SK-N-MC (cell line): ENCODE data around the gene NCAPD2.
A peak's percentile ranks its signal among the peaks of the same experiment; 100 is the strongest.

Experiments
- DNase-seq: peaks from one replicate; pipeline ENCODE4 v3.0.0-alpha.2; 2011; ENCODE audit warnings: low read depth, low spot score
- H3K27ac ChIP-seq: fragments of 200-600 bp; sonication (generic); 2 replicates; pipeline ENCODE4 v1.5.1; 2016; ENCODE audit warnings: mixed run types
- H3K36me3 ChIP-seq: fragments of 200-600 bp; sonication (generic); 2 replicates; pipeline ENCODE4 v1.6.1; 2017; ENCODE audit warnings: antibody characterized with exemption, low read length, mixed read lengths; ENCODE audit not compliant: insufficient read depth
- H3K4me3 ChIP-seq: fragments of 200-600 bp; sonication (generic); 2 replicates; pipeline ENCODE4 v1.5.1; 2016
- H3K9ac ChIP-seq: fragments of 200-600 bp; sonication (generic); 2 replicates; pipeline ENCODE4 v1.8.0; 2017; ENCODE audit warnings: mixed run types, mixed read lengths; ENCODE audit not compliant: insufficient read length
- H3K9me3 ChIP-seq: fragments of 200-600 bp; sonication (generic); 2 replicates; pipeline ENCODE4 v1.6.1; 2017; ENCODE audit warnings: low read depth, mild to moderate bottlenecking, antibody characterized with exemption, low read length, moderate library complexity, mixed read lengths
- EZH2 ChIP-seq: fragments of 200-600 bp; sonication (generic); IDR thresholded peaks from one replicate; pipeline ENCODE4 v1.6.1; 2017; ENCODE audit warnings: antibody characterized with exemption
- FOXP2 ChIP-seq: optimal IDR thresholded peaks from 2 replicates; pipeline ENCODE3; 2011; ENCODE audit warnings: mild to moderate bottlenecking, moderate library complexity; ENCODE audit not compliant: insufficient read depth; ENCODE audit errors: extremely low read length, control extremely low read depth
- POLR2AphosphoS5 ChIP-seq: IDR thresholded peaks from 2 replicates; pipeline ENCODE4 v1.6.1; 2012; ENCODE audit warnings: mild to moderate bottlenecking, low read depth, low read length, borderline replicate concordance

The NCAPD2 gene, protein sequence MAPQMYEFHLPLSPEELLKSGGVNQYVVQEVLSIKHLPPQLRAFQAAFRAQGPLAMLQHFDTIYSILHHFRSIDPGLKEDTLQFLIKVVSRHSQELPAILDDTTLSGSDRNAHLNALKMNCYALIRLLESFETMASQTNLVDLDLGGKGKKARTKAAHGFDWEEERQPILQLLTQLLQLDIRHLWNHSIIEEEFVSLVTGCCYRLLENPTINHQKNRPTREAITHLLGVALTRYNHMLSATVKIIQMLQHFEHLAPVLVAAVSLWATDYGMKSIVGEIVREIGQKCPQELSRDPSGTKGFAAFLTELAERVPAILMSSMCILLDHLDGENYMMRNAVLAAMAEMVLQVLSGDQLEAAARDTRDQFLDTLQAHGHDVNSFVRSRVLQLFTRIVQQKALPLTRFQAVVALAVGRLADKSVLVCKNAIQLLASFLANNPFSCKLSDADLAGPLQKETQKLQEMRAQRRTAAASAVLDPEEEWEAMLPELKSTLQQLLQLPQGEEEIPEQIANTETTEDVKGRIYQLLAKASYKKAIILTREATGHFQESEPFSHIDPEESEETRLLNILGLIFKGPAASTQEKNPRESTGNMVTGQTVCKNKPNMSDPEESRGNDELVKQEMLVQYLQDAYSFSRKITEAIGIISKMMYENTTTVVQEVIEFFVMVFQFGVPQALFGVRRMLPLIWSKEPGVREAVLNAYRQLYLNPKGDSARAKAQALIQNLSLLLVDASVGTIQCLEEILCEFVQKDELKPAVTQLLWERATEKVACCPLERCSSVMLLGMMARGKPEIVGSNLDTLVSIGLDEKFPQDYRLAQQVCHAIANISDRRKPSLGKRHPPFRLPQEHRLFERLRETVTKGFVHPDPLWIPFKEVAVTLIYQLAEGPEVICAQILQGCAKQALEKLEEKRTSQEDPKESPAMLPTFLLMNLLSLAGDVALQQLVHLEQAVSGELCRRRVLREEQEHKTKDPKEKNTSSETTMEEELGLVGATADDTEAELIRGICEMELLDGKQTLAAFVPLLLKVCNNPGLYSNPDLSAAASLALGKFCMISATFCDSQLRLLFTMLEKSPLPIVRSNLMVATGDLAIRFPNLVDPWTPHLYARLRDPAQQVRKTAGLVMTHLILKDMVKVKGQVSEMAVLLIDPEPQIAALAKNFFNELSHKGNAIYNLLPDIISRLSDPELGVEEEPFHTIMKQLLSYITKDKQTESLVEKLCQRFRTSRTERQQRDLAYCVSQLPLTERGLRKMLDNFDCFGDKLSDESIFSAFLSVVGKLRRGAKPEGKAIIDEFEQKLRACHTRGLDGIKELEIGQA (N-terminal part only)

DNA sequence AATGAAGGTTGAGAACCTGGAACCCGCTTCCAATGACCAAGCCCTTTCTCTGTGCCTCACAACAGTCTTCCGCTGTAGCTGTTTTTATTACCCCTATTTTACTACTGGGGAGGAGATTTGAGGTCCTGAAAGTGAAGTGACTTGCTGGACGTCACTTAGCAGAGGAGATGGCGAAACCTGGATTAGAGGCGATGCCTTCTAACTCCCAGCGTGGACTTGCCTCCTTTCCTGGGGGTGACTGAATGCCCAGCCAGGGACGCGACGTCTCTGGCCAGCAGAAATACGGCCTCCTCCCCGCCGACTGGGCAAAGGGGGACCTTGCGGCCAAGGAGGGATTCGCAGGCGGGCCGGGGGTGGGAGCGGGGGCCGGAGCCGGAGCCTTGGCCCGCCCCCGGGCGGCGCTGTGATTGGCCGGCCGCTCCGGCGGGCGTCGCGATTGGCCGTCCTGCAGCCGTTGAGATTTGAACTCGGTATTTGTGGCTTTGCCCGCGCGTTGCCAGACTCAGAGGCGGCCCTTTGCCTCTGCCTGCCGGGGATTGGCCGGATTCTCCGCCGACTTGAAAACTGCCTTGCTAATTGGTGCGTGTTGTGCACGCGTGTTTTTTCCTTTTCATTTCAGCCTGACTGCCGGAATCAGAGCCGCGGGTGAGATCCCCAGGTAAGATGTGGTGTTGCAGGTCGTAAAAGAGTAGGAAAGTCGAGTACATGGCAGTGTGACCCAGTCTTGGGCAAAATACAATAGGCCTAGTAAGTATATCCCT lies at the start of gene NCAPD2:
TSS of gene NCAPD2 (plus strand) at position 606 of the 761 bp plus-strand sequence. CDS start 997 bp downstream, outside the sequence.
- H3K9me3 ChIP-seq = no peaks in the 10 kb centered on the region
- H3K36me3 ChIP-seq = peaks cover 41% of the 10 kb centered on the region
- peak within 1 kb of the TSS; percentile 99 for H3K27ac ChIP-seq
- DNase-seq = peak; percentile 84
- H3K9ac ChIP-seq = peak within 1 kb of the TSS; percentile 99
- TF ChIP-seq EZH2 (no peak), FOXP2 (no peak), POLR2AphosphoS5 (peak; percentile 83)
- peak within 1 kb of the TSS; percentile 98 for H3K4me3 ChIP-seq

DNA sequence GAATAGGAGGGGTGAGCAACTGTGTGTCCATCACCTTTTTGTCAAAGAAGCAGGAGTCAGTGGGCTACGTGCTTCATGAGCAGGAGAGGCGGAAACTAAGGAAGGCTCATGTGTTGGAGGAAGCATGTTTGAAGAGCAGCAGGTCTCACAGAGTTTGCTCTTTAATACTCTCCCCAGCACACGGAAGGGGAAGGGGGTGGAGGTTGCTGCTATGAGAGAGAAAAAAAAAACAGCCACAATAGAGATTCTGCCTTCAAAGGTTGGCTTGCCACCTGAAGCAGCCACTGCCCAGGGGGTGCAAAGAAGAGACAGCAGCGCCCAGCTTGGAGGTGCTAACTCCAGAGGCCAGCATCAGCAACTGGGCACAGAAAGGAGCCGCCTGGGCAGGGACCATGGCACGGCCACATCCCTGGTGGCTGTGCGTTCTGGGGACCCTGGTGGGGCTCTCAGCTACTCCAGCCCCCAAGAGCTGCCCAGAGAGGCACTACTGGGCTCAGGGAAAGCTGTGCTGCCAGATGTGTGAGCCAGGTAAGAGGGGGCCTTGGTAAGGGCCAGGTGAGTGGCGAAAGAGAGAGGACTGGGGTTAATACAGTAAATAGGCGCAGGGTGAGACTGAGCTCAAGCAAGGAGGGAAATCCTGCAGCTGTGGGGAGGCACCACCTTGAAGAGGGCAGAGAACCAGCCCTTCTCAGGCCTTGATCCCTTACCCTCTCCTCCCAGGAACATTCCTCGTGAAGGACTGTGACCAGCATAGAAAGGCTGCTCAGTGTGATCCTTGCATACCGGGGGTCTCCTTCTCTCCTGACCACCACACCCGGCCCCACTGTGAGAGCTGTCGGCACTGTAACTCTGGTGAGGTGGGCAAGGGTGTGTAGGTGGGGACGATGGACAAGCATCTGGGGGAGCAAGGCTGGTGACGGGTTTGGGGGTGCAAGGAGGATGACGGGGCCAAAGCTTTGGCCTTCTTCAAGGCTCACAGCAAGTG lies 48.9 kb upstream of the NCAPD2 start, which contains the start of gene CD27:
TSS of gene CD27 (plus strand) at position 252 of the 985 bp plus-strand sequence. CDS start at position 393, 141 bp downstream.
- no peak within 1 kb of the TSS for H3K27ac ChIP-seq
- no peak within 1 kb of the TSS for H3K4me3 ChIP-seq
- no peak within 1 kb of the TSS for H3K9ac ChIP-seq
- H3K9me3 ChIP-seq = no peaks in the 10 kb centered on the region
- H3K36me3 ChIP-seq = no peaks in the 10 kb centered on the region
- no peak for DNase-seq
- TF ChIP-seq POLR2AphosphoS5 (no peak), EZH2 (no peak), FOXP2 (no peak)

DNA sequence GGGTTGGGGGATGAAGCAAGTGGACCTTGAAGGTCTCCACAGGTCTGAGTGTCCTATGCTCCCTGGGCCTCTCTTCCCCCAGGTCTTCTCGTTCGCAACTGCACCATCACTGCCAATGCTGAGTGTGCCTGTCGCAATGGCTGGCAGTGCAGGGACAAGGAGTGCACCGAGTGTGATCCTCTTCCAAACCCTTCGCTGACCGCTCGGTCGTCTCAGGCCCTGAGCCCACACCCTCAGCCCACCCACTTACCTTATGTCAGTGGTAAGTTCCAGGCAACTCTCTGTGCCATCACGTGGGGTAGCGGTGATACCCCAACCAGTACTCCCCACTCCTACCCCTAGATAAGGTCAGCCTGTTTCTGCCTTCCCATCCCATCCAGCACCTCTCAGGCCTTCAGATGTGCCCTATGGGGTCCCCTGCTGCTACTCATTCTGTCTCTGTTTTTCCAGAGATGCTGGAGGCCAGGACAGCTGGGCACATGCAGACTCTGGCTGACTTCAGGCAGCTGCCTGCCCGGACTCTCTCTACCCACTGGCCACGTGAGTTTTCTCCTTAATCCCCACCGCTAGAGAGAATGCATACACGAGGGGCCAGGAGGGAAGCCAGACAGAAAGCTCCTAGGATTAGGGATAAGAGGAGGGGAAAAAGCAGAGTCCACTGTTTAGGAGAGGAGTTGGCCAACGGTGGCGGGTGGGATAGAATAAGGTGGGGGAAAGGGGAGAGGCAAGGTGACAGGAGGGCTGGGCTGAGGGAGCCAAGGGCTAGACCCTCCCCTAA lies 43.6 kb upstream of the NCAPD2 start:
- Histone ChIP-seq H3K36me3 (no peaks in the 10 kb centered on the region), H3K9me3 (no peaks in the 10 kb centered on the region), H3K4me3 (no peak overlapping the region), H3K9ac (no peak overlapping the region), H3K27ac (no peak overlapping the region)
- no peak for TF ChIP-seq FOXP2
- no peak for TF ChIP-seq EZH2
- no peak for TF ChIP-seq POLR2AphosphoS5
- no peak for DNase-seq

DNA sequence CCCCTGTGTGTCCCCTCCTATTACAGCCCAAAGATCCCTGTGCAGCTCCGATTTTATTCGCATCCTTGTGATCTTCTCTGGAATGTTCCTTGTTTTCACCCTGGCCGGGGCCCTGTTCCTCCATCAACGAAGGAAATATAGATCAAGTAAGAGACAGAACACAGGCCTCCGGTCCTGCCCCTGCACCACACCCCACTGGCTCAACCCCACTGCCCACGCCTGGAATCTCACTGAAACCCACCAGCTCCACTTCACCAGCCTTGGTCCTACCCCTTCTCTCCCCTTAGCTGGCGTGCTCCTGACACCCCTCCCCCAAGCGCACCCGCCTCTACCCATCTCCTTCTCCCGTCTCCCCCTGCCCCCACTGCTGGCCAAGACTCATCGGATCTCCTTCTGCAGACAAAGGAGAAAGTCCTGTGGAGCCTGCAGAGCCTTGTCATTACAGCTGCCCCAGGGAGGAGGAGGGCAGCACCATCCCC lies 43.0 kb upstream of the NCAPD2 start:
- Histone ChIP-seq H3K27ac (no peak overlapping the region), H3K9me3 (no peaks in the 10 kb centered on the region), H3K9ac (no peak overlapping the region), H3K36me3 (no peaks in the 10 kb centered on the region), H3K4me3 (no peak overlapping the region)
- no peak for DNase-seq
- TF ChIP-seq FOXP2 (no peak), EZH2 (no peak), POLR2AphosphoS5 (no peak)

DNA sequence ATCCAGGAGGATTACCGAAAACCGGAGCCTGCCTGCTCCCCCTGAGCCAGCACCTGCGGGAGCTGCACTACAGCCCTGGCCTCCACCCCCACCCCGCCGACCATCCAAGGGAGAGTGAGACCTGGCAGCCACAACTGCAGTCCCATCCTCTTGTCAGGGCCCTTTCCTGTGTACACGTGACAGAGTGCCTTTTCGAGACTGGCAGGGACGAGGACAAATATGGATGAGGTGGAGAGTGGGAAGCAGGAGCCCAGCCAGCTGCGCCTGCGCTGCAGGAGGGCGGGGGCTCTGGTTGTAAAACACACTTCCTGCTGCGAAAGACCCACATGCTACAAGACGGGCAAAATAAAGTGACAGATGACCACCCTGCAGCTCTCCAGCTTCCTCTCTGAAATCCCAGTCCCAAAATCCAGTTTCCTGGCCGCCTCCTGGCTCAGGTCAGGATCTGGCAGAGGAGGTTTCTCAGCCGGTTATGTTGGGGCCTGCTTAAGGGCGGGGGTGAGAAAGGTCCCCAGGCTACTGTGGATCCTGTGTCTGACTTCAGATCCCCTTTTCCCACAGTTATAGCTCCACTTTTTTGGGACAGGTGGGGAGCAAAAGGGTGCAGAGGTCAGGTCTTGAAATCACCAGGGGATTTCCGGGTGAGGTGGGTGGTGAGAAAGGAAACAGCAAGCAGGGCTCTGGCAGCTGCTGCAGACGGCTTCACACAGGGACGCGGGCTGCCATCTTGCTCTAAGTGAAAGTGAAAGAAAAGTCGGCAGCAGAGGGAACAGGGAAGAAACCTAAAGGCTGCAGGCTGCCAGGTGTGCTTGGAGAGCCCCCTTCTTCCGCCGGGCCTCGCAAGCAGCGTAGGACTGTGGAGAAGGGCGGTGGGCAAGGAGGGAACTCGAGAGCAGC lies 42.3 kb upstream of the NCAPD2 start, which contains the start of gene TAPBPL:
TSS of gene TAPBPL (plus strand) at position 695 of the 897 bp plus-strand sequence. CDS start 207 bp downstream, outside the sequence.
- Histone ChIP-seq H3K27ac (no peak within 1 kb of the TSS), H3K9ac (no peak within 1 kb of the TSS), H3K9me3 (no peaks in the 10 kb centered on the region), H3K4me3 (no peak within 1 kb of the TSS), H3K36me3 (no peaks in the 10 kb centered on the region)
- DNase-seq = no peak
- peak; percentile 59 for TF ChIP-seq POLR2AphosphoS5
- TF ChIP-seq EZH2 = no peak
